A673 (cell line): ENCODE data around the gene UBR4. TPM values are rescaled to one million over a fixed set of nuclear protein-coding genes. Genes with fewer than 3 reads are reported as not detected.
"Not testable (repeated sequence)": the region's sequence is repeated elsewhere in the genome, so short reads cannot be mapped to it uniquely, and the experiment has no call there.

Experiments used
- BruUV-seq: library from RNA; stranded (reverse); fragments of 400-500 nt; replicated peaks from 2 replicates; lab custom pipeline; 2021; lab: Mats Ljungman, UMichigan
- CTCF ChIA-PET: fragments of 300-600 bp; sonication (Branson Sonifier 250); formaldehyde crosslinking; loops from one replicate; lab custom pipeline; 2022; ENCODE audit warnings: antibody characterized with exemption; lab: Charles Lee
- POLR2A ChIA-PET: fragments of 300-600 bp; sonication (Branson Sonifier 250); formaldehyde crosslinking; loops from one replicate; lab custom pipeline; 2022; ENCODE audit warnings: antibody characterized with exemption; ENCODE audit not compliant: low non-redundant PET; lab: Charles Lee
- DNase-seq: peaks from one replicate; pipeline ENCODE4 v3.0.0-alpha.2; 2015; ENCODE audit warnings: low spot score
- H3K27ac ChIP-seq: fragments of 200-600 bp; sonication (generic); 2 replicates; pipeline ENCODE4 v1.5.1; 2016; ENCODE audit warnings: mixed run types, low read depth, mild to moderate bottlenecking, mixed read lengths, antibody characterized with exemption, low read length; ENCODE audit not compliant: poor library complexity, severe bottlenecking
- H3K27me3 ChIP-seq: fragments of 200-600 bp; sonication (generic); replicated peaks from 2 replicates; pipeline ENCODE4 v1.6.1; 2017; ENCODE audit warnings: mixed run types, low read depth, mild to moderate bottlenecking, mixed read lengths, antibody characterized with exemption, low read length; ENCODE audit not compliant: insufficient read depth, poor library complexity
- H3K36me3 ChIP-seq: fragments of 200-600 bp; sonication (generic); 2 replicates; pipeline ENCODE4 v1.6.1; 2016; ENCODE audit warnings: mixed run types, mild to moderate bottlenecking, mixed read lengths, antibody characterized with exemption, low read length; ENCODE audit not compliant: insufficient read depth, poor library complexity, severe bottlenecking
- H3K4me1 ChIP-seq: fragments of 200-600 bp; sonication (generic); 2 replicates; pipeline ENCODE4 v1.6.1; 2017; ENCODE audit warnings: mixed run types, mild to moderate bottlenecking, mixed read lengths, antibody characterized with exemption, low read length; ENCODE audit not compliant: insufficient read depth, poor library complexity, severe bottlenecking
- H3K4me3 ChIP-seq: fragments of 200-600 bp; sonication (generic); 2 replicates; pipeline ENCODE4 v1.5.1; 2016; ENCODE audit warnings: low read depth, mixed run types, mild to moderate bottlenecking, mixed read lengths, low read length; ENCODE audit not compliant: poor library complexity, severe bottlenecking
- H3K9me3 ChIP-seq: fragments of 200-600 bp; sonication (generic); 2 replicates; pipeline ENCODE4 v1.6.1; 2016; ENCODE audit warnings: mixed run types, low read depth, mild to moderate bottlenecking, mixed read lengths, antibody characterized with exemption, low read length; ENCODE audit not compliant: poor library complexity, severe bottlenecking
- EZH2 ChIP-seq: fragments of 200-600 bp; sonication (generic); IDR thresholded peaks from 2 replicates; pipeline ENCODE4 v1.6.1; 2017; ENCODE audit warnings: borderline replicate concordance, low read depth, mild to moderate bottlenecking, mixed read lengths, antibody characterized with exemption, low read length; ENCODE audit not compliant: poor library complexity, severe bottlenecking
- intact Hi-C: fragments of 100-400 bp; cut with micrococcal nuclease; formaldehyde crosslinking; loops from one replicate; pipeline ENCODE4 v1.10.0; 2022; ENCODE audit not compliant: unreplicated experiment
- total RNA-seq: library from RNA; stranded (reverse); gene quantifications from 2 replicates; pipeline ENCODE4 v1.2.3, GENCODE V29; 2021
- TF ChIP-seq, protein P1 (sequence below): fragments of 300-800, 200-600 bp; sonication (generic); conservative IDR thresholded peaks from 2 replicates; pipeline ENCODE4 v1.5.1; 2017; ENCODE audit warnings: low read depth, mild to moderate bottlenecking, antibody characterized with exemption, low read length, moderate library complexity, mixed read lengths

UBR4 gene
- total RNA-seq, 1 experiment from 2014 or later = 214 TPM

GRCh38 chr1:19186001-19186400, 24.1 kb downstream of the UBR4 start:
- H3K27ac ChIP-seq = no peak overlapping the region
- BruUV-seq = no TSS peak
- ChIA-PET CTCF (no interaction called here), POLR2A (no interaction called here)
- no peak overlapping the region for H3K4me3 ChIP-seq
- no peak for DNase-seq
- H3K9me3 ChIP-seq = no peaks in the 10 kb centered on the region
- peaks cover 91% of the 10 kb centered on the region for H3K36me3 ChIP-seq
- H3K27me3 ChIP-seq = no peaks in the 10 kb centered on the region
- H3K4me1 ChIP-seq = no peaks in the 10 kb centered on the region
- intact Hi-C loops = no loop called here
- TF ChIP-seq, protein P1, sequence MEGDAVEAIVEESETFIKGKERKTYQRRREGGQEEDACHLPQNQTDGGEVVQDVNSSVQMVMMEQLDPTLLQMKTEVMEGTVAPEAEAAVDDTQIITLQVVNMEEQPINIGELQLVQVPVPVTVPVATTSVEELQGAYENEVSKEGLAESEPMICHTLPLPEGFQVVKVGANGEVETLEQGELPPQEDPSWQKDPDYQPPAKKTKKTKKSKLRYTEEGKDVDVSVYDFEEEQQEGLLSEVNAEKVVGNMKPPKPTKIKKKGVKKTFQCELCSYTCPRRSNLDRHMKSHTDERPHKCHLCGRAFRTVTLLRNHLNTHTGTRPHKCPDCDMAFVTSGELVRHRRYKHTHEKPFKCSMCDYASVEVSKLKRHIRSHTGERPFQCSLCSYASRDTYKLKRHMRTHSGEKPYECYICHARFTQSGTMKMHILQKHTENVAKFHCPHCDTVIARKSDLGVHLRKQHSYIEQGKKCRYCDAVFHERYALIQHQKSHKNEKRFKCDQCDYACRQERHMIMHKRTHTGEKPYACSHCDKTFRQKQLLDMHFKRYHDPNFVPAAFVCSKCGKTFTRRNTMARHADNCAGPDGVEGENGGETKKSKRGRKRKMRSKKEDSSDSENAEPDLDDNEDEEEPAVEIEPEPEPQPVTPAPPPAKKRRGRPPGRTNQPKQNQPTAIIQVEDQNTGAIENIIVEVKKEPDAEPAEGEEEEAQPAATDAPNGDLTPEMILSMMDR = no peak
- no peak for TF ChIP-seq EZH2

- H3K36me3 ChIP-seq = peaks cover 90% of the 10 kb centered on the region
- CTCF ChIA-PET = interaction anchor here (0.7 kb wide), 1 partner anchor 469 kb away, joined by 4 read pairs; no protein-coding TSS in a partner anchor
- H3K27me3 ChIP-seq = no peaks in the 10 kb centered on the region
- no peak overlapping the region for H3K27ac ChIP-seq
- no peak for DNase-seq
- H3K9me3 ChIP-seq = no peaks in the 10 kb centered on the region
- TF ChIP-seq, protein P1 = no peak
- TF ChIP-seq EZH2 = no peak
- POLR2A ChIA-PET = no interaction called here
- no TSS peak for BruUV-seq
- H3K4me3 ChIP-seq = no peak overlapping the region
- intact Hi-C loops = no loop called here
- no peaks in the 10 kb centered on the region for H3K4me1 ChIP-seq
These were observed 27.8 kb downstream of the UBR4 start for GRCh38 chr1:19182223-19182622.

DNA sequence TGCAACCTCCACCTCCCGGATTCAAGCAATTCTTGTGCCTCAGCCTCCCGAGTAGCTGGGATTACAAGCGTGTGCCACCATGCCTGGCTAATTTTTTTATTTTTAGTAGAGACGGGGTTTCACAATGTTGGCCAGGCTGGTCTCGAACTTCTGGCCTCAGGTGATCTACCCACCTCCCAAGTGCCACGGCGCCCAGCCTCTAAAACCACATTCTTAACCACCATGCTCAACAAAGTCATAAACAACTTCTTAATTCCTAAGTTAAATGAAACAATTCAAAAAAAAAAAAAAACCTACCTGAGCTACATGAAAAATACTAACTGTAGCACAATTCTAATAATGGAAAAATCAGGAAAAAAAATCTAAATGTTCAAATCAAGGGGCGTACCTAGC, 29.8 kb downstream of the UBR4 start:
- H3K27ac ChIP-seq, H3K4me1 ChIP-seq, H3K27me3 ChIP-seq, intact Hi-C loops, DNase-seq, POLR2A ChIA-PET, H3K4me3 ChIP-seq, H3K9me3 ChIP-seq, BruUV-seq: not testable (repeated sequence)
- peaks cover 91% of the 10 kb centered on the region for H3K36me3 ChIP-seq
- CTCF ChIA-PET = interaction anchor here (0.7 to 1.3 kb wide), 3 partner anchors 36 to 474 kb away, joined by 4 to 6 read pairs (median 5); no protein-coding TSS in a partner anchor
